ENCODE data around the gene APBB2.

GRCh38 chr4:41095192-41095872 lies 119.0 kb downstream of the APBB2 start:
- no peak for TF ChIP-seq EP300 (IDR thresholded peaks at IDR 0.05)
- no peak for TF ChIP-seq CTCF (IDR thresholded peaks at IDR 0.05)
